NCI-H146 (cell line): Measurements from ENCODE around the gene ANKMY2.
"Not testable (repeated sequence)": the region's sequence is repeated elsewhere in the genome, so short reads cannot be mapped to it uniquely, and the experiment has no call there.

Experiments
- DNase-seq: peaks from one replicate; lab custom pipeline; 2025; lab: John Stamatoyannopoulos, UW

ANKMY2 gene

DNA sequence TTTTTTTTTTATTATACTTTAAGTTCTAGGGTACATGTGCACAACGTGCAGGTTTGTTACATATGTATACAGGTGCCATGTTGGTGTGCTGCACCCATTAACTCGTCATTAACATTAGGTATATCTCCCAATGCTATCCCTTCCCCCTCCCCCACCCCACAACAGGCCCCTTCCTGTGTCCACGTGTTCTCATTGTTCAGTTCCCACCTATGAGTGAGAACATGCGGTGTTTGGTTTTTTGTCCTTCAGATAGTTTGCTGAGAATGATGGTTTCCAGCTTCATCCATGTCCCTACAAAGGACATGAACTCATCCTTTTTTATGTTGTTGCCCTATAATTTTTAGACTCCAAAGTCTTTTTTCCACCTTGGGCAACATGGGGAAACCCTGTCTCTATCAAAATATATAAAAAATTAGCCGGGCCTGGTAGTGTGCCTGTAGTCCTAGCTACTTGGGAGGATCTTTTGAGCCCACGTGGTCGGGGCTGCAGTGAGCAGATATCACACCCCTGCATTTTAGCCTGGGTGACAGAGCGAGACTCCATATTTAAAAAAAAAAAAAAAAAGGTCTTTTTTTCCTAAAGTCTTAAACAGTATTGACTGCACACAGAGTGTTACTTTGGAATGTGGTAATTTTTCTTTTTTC, 14.4 kb upstream of the ANKMY2 start:
- not testable (repeated sequence) for DNase-seq

DNA sequence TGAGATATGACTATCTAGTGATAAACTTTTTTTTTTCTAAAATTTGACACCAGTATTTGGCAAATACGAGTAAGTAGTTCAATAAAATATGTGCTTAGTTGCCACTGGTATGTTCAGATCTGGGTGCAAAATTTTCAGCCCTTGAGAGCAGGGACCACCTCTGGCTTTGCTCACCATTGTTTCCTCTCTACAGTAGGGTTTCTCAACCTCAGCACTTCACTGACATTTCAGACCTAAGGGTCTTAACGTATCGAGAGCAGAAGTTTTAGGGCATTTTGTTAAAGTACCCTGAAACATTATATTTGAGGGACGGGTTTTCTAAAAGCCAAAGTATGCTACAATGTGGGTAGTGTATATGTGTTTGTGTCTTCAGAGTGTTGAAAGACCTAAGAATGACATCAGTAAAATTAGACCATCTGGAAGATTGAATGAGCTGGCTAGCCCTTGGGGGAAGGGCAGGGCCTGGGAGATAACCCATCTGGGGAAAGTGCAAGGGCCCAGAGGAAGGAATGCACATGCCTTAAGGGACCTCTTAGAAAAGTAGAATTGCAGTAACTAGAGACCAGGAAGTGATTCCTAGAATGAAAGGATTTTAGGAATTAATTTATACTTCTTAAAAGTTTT, 12.2 kb upstream of the ANKMY2 start:
- no peak for DNase-seq

DNA sequence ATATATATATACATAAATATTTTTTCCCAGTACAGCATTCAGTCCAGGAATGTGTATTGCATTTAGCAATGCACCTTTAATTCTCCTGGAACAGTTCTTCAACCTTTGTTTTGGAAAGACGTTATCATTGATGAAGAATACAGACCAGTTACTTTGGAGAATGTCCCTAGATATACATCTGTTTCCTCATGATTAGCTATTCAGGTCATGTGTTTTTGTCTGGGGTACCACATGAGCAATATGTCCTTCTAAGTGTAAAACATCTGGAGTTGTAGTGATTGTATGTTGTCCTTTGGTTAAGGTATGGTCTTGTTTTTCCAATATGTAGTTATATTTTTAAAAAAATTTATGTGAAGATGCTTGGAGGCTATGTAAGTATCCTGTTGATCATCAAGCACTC, 10.6 kb upstream of the ANKMY2 start:
- no peak for DNase-seq

DNA sequence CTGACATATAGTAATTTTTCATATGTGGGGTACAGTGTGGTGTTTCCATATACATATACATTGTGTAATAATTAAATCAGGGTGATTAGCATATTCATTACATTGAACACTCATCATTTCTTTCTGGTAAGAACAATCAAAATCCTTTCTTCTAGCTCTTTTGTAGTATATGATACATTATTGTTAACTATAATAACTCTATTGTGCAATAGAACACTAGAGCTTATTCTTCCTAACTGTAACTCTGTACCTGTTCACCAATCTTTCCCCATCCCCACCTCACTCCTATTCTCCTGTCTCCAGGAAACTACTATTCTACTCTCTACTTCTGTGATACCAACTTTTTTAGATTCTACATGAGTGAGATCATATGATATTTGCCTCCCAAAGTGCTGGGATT, 9.8 kb upstream of the ANKMY2 start:
- DNase-seq = no peak

DNA sequence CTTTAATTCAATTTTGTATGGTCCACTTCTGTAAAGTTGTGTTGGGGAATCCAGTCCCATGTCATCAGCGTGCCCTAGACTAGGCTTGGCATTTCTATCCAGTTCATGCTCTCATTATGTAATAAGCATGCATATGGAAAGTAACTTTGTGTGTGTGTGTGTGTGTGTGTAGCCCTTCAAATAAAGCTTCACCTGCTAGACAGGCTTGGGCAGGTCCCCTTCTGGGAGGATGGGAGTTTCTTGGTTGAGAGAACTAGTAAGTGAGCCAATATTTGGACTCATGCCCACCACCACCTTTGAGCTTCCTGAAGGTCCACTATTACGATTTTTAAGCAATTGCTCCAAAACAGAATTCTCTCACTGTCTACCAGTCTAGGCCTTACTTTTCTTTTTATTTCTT, 7.3 kb upstream of the ANKMY2 start:
- DNase-seq = peak; percentile 61

DNA sequence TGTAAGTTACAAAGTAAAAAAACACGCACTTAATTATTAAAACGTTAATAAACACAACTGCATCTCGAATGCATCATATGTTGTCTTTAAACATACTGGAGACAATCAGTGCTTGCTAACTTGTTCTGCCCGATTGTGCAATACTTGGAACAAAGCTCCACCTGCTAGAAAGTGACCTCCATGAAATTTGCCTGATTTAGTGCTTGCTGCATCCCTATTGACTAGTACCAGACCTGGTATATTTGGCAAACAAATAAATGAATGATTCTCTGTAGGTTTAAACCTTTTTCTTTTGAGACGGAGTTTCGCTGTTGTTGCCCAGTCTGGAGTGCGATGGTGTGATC, 6.7 kb upstream of the ANKMY2 start:
- no peak for DNase-seq

DNA sequence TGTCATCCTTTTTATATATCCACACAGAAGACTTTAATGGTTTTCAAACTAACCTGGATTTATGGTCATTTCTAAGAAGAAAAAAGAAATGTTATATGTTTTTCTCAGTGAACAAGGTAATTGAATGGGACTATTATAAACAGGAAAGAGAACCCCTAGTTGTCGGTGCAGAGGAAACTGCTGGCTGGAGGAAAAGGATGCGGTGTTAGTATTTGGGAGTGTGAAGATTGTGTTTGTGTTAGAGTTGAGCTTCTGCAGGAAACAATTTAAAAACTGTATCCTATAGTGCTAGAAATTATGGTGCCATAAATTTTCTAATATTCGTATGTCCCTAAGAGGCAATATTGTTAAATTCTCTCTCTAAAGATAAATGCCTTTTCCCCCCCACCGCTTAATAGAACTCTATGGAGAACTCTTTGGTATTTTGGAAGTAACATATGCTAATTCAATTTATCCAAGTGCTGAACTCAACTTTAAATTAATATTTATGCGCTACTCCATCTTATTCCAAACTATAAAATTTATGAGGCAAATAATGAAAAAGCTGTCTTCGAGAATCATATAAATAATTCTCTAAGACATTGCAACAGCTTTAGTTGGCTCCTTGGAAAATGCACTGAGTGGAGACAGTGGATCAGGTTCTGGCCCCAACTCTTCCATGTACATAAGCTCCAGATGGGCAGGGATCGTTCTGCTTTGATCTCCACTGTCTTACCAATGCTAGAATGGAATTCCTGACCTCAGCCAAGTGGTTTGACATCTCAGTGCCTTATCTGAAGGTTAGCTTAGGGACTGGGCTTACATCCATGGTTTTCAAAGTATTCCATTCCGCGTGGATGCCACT, 6.1 kb upstream of the ANKMY2 start:
- no peak for DNase-seq

DNA sequence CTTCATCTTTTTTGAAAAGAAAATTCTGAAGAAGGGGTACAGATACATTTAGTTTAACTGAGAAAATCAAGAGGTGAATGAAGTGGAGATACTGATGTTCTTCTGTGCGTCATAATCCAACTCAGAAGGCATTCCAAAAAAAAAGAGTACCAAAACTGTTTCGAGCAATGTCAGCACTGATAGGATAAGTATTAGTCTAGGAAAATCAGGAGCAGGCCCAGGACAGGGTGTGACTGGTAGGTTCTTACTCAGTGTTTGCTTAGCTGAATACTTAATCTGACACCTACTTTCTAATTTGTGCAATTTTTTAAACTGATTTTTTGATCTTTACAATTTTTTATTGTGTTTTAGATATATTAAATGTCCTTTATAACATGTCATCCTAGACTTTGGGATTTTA, 4.7 kb upstream of the ANKMY2 start:
- no peak for DNase-seq

DNA sequence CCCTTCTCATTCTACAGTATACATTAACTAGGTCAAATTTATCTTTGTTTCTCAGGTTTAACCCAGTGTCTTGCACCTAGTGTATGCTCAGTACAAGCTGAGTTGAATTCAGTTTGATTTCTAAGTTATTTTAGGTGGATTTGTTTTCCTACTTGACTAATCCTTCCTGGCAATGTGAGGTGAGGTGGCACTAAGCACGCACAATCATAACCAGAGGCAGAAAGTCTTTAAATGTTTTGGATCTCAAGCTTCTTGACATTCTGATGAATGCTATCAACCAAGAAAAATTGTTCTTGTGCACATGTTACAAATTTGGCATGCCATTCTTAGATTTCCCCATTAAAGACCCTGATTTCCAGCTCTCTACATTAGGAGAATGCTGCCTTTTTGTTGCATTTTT, 3.6 kb upstream of the ANKMY2 start:
- no peak for DNase-seq

DNA sequence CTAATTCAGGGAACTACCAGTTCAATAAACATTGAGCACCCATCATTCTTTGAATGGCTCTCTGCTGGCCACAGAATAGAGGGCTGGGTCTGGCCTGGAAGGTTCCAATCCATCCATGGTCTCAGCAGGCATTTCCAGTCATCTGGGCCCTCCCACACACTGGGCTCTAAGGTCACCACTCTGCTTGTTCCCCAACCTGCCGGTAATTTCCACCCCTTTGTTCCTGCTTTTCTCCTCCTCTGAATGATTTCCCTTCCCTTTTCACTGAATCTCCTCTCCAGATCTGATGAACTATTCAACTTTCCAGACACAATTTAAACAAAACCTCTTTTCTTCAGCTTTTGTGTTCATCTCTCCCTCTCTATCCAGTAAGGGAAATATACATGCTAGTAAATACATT, 3.0 kb upstream of the ANKMY2 start:
- peak; percentile 27 for DNase-seq

DNA sequence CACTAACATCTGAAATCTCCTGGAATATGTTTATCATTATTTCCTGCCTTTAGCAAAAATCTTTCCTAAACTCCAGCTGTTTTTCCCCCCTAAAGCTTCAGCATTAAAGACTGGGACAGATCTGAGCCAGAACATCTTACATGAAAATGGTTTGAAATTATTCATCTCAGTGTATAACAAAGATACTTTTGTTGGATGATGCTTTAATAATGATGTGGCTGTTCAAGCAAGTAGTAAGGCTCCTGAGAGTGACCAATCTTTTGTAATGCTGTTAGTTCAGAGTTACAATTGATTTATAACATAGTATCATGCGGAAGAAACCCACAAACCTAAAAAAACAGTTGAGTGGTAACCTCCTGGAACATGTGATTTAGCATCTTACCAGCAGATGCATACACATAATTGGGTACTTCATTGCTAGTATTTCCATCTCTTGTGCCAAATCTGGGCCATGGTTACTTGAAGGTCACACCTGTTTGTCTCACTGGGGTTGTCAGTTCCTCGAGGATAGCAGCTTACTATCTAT, 1.9 kb upstream of the ANKMY2 start:
- DNase-seq = peak; percentile 12

DNA sequence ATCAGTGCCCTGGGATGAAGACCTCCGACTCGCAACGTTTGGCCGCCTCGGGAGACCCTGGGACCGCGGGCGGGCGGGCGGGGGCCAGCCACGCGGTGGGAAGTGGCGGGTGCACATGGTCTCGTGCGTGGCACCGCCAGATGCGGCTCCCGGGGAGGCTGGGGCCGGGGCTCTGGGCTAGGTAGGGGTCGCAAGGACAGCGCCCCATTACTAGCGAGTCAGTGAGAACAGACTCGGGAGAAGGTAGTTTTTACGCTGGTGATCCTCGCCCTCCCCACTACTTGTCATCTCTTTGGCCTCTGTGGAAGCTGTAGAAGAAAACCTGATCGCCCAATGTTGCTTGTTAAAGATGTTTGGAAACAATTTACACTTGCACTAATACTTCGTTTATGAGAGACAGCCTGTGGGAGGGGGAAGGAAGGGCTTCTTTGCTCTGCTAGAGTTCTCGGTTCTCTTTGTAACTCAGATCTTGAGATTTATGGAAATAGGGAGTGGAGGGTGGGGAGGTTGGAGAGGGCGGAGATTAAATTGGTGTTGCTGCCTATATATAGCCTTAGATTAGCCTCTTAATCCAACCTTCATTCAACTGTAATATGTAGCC, 1.0 kb upstream of the ANKMY2 start:
- peak; percentile 46 for DNase-seq

DNA sequence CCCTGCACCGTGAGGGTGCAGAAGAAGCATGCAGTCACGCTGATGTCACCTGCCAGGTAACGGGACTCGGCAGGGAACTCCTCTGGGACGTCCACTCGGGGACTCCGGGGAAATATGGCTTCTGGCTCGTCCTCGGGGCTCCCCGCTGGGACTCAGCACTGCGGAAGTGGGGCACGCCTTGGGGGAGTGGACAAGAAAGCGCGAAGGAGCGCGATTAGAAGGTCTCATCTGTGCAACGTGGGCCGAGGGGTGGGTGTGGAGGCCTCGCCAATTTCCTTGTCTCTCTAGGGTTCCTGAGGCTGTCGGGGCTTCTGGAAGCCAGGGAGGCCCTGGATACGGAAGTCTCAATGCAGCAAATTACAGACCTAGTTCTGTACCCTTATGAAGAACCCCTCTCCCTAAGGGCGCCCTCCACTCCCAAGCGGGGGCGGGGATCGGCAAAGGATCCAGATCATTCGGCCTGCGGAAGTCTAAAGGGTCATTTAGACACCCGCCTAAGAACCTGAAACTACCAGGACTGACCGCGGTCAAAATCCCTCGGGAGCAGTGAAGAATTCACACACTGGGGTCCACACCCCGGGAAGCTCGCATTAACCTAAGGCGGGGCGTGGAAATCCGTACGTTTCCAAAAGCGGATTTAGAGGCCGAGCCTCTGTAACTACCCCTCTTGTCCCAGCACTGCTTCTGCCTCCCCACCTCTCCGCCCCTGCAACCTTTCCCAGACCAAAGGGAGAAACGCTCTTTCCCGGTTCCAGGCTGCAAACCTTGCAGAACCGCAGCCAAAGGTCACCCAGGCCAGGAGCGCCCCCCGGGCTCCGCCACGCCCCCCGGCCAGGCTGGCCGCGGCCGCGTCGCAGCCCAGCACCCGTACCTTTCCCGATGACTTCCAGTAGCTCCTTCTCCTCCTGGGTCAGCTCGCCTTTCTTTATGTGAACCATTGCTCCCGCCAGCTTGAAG, 640 bp downstream of the ANKMY2 start:
- DNase-seq = peak; percentile 75

DNA sequence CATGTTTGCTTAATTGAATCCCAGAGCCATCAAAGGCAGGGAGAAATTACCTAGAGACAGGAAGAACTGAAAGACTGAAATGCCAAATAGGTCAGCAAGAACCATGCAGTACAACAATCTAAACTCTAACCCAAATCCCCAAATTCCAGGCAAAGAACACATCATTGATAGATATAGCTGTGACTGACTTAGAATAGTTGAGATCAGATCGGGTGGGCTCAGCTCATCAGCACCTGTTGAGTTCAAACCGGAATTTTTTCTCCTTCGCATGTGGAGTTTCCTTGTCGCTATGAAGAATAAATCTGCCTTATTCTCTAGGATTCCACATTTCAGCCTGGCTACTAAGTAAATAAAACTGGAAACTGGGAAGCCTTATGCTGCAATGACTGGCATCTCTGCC, 1.4 kb downstream of the ANKMY2 start:
- no peak for DNase-seq

DNA sequence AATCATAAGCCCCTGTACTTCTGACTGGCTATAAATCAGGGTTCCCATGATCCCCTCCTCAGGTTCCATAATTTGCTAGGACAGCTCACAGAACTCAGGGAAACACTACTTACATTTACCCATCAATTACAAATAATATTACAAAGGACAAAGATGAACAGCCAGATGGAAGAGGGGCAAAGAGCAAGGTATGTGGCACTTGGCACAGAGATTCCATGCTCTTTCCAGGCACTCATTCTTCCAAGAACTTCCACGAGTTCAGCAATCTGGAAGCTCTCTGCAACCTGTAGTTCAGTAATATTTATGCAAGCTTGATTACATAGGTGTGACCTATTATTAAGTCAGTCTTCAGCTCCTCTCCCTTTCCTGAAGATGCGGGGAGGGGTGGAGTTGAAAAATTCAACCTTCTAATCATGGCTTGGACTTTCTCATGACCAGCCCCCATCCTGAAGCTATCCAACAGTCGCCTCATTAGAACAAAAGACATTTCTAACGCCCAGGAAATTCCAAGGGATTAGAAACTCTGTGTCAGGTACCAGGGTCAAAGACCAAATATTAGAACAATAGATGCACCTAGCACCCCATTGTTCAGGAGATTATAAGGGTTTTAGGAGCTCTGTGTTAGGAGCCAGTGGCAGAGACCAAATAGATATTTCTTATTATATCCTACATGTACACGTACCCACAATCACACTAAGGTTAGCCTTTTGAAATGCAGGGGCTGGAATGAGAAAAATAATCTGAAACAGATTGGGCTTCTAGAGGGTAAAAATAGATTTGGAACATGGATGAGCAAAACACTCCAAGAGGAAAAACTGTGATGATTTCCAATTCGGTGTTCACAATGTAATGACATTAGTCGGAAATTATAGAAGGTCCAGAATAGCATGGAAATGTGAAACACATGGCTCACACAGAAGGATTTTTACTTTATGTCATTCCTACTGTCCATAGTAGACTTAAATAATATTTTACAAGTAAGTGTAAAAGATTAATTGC, 7.0 kb downstream of the ANKMY2 start:
- DNase-seq = no peak

DNA sequence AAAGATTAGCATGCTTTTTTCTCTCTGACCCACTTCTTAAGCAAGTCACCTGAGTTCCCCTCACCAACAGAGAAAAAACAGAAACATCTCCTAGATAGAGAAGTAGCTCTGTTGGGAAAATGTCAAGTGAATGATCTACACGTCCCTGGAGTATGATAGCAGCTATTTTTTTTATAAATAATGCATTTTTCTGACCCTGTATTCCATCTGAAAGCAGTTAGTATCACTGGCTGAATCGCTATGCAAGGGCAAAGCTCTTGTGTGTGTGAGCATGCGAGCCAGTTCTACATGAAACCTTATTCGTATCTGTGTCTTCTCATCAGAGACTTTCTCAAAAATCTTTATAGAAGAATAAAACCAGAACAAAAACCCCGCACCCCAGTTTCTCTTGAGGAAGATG, 8.2 kb downstream of the ANKMY2 start:
- no peak for DNase-seq

DNA sequence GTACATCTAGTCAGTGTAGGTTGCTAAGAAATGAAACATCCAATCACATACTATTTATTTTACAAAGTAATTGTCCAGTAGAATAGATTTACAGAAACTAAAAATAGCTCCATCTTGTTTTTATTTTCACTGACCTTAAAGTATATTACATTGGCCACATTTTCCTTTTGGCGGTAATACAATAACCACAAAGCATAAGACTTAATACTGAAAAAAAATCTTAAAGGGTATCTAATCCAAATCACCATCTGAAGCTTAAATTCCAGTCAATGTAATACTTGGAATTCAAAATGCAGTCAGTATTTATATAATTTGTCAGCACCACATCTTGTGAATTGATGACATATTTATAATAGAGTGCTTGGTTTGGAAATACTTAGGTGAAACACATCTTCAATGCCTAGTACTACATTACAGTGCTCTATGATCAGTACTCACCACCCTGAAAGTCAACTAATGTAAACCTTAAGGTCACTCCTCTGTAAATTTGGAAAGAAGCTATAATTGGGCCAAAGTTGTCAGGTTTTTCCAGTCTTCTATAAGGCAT, 8.9 kb downstream of the ANKMY2 start:
- DNase-seq = no peak

DNA sequence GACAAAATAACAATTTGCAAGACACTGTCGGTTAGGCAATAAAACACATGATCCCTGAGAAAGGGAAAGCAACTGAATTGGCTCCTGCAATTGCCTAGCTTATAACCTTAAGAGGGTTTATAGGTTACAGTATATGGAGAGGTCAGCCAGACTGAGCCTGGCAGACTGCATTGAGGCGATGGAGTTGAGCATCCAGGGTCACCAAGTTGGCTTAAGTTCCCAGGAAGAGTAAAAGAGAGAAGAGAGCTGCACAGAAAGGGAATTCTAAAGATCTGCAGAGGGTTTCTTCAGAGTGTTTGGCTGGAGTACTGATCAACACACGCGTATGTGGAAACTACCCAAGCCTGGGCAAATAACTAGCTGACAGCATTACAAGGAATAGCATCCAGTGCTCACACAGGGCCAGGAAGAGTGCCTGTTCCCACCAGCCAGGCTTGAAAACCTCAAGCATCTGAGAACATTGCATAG, 11.2 kb downstream of the ANKMY2 start:
- DNase-seq = no peak

DNA sequence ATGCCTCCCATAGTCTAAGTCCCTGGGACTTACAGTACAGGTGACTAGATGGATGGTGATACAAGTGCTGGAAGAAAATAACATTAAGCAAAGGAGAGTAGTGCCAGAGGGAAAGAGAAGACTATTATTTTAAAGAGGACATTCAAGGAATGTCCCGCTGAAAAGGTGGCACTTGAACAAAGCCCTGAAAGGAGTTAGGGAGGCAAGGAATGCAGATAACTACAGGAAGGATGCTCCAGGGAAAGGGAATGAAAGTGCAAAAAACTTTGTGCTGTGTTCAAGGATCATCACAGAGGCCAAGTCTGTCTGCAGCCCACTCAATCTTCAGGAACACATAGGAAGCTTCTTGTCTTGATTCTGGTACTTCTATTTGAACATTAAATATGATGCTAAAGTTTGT, 14.9 kb downstream of the ANKMY2 start:
- DNase-seq = no peak

DNA sequence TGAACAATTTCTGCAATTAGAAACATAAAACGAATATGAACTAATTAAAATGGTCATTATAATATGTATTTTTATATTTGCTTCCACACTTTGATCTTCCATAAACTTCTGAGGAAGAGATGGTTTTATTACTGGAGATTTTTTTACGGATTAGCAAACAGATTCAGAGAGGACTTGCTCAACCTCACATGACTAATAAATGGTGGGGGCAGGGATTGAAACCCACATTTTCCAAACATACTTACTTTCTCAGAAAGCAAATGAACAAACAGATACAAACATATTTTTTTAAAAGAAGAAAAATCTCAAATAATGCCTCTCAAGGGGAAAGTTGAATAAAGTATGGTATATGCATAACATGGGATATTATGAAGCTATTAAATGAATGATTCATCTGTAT, 18.3 kb downstream of the ANKMY2 start:
- no peak for DNase-seq
